ENCODE data around the gene DPYSL5. TPM values are rescaled to one million over a fixed set of nuclear protein-coding genes. Genes with fewer than 3 reads are reported as not detected.

DPYSL5 gene
- total RNA-seq, 1 donor from 2014 or later: not detected

GRCh38 chr2:26822877-26823276 lies 25.1 kb upstream of the DPYSL5 start:
- CTCF ChIA-PET: no interaction called here
- POLR2A ChIA-PET: no interaction called here
- Mint-ChIP-seq H3K4me3 (no peak overlapping the region), H3K9me3 (no peaks in the 10 kb centered on the region), H3K27ac (no peak overlapping the region), H3K36me3 (ENCODE audit: low read depth) (no peaks in the 10 kb centered on the region), H3K27me3 (peaks cover 11% of the 10 kb centered on the region), H3K4me1 (no peaks in the 10 kb centered on the region)
- intact Hi-C loops (cut with micrococcal nuclease): no loop called here
- no peak for DNase-seq
- TF ChIP-seq CTCF (IDR thresholded peaks at IDR 0.05): no peak
- no peak for ATAC-seq (ENCODE audit: low read depth)

- Mint-ChIP-seq H3K27me3 (peaks cover 34% of the 10 kb centered on the region), H3K4me1 (no peaks in the 10 kb centered on the region), H3K36me3 (ENCODE audit: low read depth) (no peaks in the 10 kb centered on the region), H3K27ac (no peak overlapping the region), H3K9me3 (no peaks in the 10 kb centered on the region), H3K4me3 (no peak overlapping the region)
- ChIA-PET CTCF (no interaction called here), POLR2A (no interaction called here)
- intact Hi-C loops (cut with micrococcal nuclease): no loop called here
- DNase-seq: no peak
- ATAC-seq (ENCODE audit: low read depth): no peak
- no peak for TF ChIP-seq CTCF (IDR thresholded peaks at IDR 0.05)
Observed at GRCh38 chr2:26838121-26838906, 9.6 kb upstream of the DPYSL5 start.

DNA sequence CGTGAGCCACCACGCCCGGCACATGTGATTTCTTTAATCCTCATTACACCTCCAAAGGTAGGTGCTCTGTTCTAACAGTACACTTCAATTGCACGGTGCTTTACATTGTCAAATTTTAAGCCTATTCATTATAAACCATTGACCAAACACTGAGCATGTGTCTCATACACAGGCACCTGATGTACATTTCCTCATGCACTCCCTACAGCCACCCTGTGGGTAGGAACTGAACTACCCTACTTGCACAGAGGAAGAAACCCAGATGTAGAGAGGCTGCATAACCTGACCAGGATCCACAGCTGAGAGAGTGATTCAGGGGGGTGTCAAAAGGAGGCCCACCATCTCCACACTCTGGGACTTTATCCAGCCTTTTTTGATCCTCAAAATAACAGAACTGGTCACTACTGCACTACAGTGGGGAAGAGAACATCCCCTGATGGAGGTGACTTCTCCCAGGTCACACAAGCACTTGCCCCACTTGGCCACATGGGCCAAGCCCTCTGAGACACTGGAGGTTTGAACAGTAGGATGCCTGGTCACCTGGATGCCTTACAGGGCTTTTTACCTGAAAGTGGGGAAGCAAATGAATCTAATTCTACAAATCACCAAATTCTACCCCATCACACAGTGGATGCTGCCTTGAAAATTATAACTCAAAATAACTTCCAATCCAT lies 6.9 kb upstream of the DPYSL5 start:
- no peak for DNase-seq
- TF ChIP-seq CTCF (IDR thresholded peaks at IDR 0.05): no peak
- ATAC-seq (ENCODE audit: low read depth): no peak
- H3K4me1 Mint-ChIP-seq: no peaks in the 10 kb centered on the region
- no peaks in the 10 kb centered on the region for H3K36me3 Mint-ChIP-seq (ENCODE audit: low read depth)
- no peak overlapping the region for H3K4me3 Mint-ChIP-seq
- no peaks in the 10 kb centered on the region for H3K9me3 Mint-ChIP-seq
- H3K27ac Mint-ChIP-seq: no peak overlapping the region
- ChIA-PET POLR2A (no interaction called here), CTCF (no interaction called here)
- H3K27me3 Mint-ChIP-seq: peaks cover 44% of the 10 kb centered on the region
- intact Hi-C loops (cut with micrococcal nuclease): no loop called here

DNA sequence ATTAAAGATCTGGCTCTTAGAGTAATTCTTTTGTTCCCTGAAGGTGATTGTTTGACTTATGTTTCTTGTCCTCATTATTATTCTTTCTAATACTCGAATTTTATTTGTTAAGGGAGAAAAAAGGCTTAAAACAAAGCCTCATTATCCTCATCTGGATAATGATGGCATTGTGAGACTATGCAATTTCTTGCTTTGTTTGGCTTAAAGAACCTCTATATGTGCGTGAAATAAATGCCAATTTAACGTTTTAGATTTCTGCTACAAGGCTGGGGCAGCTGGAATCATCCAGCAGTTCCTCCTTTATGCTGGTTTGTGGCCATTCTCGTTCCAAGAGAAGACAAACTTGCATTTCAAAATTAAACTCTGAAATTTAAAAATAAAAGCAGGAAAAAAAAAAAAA lies 4.9 kb upstream of the DPYSL5 start:
- CTCF ChIA-PET: interaction anchor here (1.3 to 2.0 kb wide), 2 partner anchors 80 to 100 kb away, joined by 4 to 8 read pairs; no protein-coding TSS in a partner anchor
- no peak for DNase-seq
- intact Hi-C loops (cut with micrococcal nuclease): no loop called here
- no peaks in the 10 kb centered on the region for H3K9me3 Mint-ChIP-seq
- POLR2A ChIA-PET: no interaction called here
- no peak for TF ChIP-seq CTCF (IDR thresholded peaks at IDR 0.05)
- H3K27me3 Mint-ChIP-seq: peaks cover 51% of the 10 kb centered on the region
- no peak overlapping the region for H3K27ac Mint-ChIP-seq
- no peaks in the 10 kb centered on the region for H3K36me3 Mint-ChIP-seq (ENCODE audit: low read depth)
- no peak overlapping the region for H3K4me3 Mint-ChIP-seq
- H3K4me1 Mint-ChIP-seq: peaks cover 10% of the 10 kb centered on the region
- ATAC-seq (ENCODE audit: low read depth): no peak

DNA sequence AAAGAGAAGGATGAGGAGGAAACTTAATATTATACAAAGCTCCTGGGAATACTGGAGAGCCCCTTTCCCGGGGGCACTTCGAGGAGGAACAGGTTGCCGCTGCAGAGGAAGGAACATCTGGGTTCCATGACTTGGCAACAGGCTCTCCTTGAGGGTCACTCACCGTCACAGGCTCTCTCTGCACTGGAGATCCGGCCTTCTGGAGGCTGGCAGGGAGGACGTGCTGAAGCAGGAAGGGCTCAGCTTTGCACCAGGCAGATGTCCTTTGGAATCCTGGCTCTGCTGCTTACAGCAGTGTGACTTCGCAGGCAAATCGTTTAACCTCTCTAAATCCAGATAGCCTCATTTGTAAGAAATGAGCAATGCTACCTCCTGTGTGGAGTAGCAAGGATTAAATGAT lies 2.9 kb upstream of the DPYSL5 start:
- no peak for DNase-seq
- H3K9me3 Mint-ChIP-seq: no peaks in the 10 kb centered on the region
- H3K27me3 Mint-ChIP-seq: peaks cover 50% of the 10 kb centered on the region
- no peak overlapping the region for H3K27ac Mint-ChIP-seq
- CTCF ChIA-PET: interaction anchor here (1.2 to 3.2 kb wide), 7 partner anchors 14 to 435 kb away, joined by 3 to 50 read pairs (median 23); no protein-coding TSS in a partner anchor
- no peak for TF ChIP-seq CTCF (IDR thresholded peaks at IDR 0.05)
- H3K36me3 Mint-ChIP-seq (ENCODE audit: low read depth): no peaks in the 10 kb centered on the region
- no peak for ATAC-seq (ENCODE audit: low read depth)
- H3K4me3 Mint-ChIP-seq: no peak overlapping the region
- peaks cover 17% of the 10 kb centered on the region for H3K4me1 Mint-ChIP-seq
- POLR2A ChIA-PET: no interaction called here
- intact Hi-C loops (cut with micrococcal nuclease): loop anchor here (5.0 kb wide), 1 partner anchor 242 kb away; the partner anchor contains the start of gene KHK
